ENCODE data around the gene MGAT4A.
"Not testable (repeated sequence)": the region's sequence is repeated elsewhere in the genome, so short reads cannot be mapped to it uniquely, and the experiment has no call there.

Gene MGAT4A

DNA sequence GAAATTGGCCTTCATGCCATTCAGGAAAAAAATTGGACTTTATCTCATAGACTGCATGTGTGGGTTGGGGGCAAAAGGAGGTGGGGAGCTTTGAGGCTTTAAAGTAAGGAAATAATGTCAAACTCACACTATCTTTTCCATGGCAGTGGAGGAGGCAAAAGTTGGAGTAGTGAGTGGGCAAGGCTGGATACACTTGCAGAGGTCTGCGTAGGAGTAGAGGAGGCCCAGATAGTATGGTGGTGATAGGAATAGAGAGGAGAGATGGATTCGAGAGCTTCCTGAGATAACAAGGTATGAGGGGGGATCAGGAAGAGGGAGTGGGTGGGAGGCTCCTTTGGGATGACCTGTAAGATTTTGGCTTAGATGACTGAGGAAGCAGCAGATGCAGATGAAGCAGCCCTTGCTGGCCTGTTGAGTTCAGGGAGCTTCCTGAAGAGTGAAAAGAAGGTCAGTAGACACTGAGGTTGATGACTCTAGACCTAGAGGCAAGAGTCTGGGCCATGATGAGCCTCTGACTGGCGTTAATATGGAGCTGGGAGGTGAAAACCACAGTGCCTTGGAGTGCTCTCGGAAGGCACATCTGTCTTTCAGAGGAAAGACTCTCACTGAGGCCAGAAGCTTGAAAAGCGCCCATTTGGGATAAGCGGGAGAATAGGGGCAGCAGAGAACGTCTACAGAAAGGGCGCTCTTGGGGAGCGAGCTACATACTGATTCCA lies 116.8 kb downstream of the MGAT4A start:
- peaks cover 61% of the 10 kb centered on the region for H3K4me1 Mint-ChIP-seq (ENCODE audit: low read depth)
- DNase-seq: no peak
- H3K36me3 Mint-ChIP-seq (ENCODE audit: low read depth): peaks cover 94% of the 10 kb centered on the region
- H3K27me3 Mint-ChIP-seq: no peaks in the 10 kb centered on the region
- H3K4me3 Mint-ChIP-seq: no peak overlapping the region
- no peaks in the 10 kb centered on the region for H3K9me3 Mint-ChIP-seq
- H3K27ac Mint-ChIP-seq: peak overlapping the region; percentile 66

DNA sequence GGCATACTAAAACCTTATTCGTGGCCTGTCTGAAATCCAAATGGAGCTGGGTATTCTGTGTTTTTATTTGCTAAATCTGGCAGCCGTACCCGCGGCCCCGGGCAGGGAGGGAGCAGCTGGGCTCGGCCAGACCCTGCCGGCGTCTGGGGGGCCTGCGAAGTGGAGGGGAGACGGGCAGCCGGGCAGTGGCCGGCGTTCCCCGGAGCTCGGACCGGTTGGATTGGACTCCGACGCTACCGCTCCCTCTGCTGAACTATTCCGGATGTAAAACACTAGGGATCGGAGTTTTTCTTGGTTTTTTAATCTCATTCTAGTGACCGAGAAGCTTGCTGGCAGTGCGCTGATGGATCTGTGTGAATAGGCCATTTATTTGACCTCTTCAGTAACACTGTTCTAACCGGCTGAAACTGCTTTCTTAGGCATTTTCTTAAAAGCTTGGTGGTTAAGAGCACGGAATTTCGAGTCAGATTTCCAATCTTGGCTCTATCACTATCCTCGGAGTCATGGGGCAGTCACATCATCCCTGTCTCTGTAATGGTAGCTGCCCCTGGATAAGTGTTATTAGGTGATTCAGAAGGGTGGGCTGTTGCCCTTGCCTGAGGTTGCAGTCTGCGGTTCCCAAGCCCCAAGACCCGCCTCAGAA lies 121.8 kb downstream of the MGAT4A start:
- Mint-ChIP-seq H3K4me1 (ENCODE audit: low read depth) (peaks cover 69% of the 10 kb centered on the region), H3K27me3 (no peaks in the 10 kb centered on the region), H3K36me3 (ENCODE audit: low read depth) (peaks cover 85% of the 10 kb centered on the region), H3K27ac (peak overlapping the region; percentile 96), H3K4me3 (peak overlapping the region; percentile 91), H3K9me3 (no peaks in the 10 kb centered on the region)
- DNase-seq: no peak

DNA sequence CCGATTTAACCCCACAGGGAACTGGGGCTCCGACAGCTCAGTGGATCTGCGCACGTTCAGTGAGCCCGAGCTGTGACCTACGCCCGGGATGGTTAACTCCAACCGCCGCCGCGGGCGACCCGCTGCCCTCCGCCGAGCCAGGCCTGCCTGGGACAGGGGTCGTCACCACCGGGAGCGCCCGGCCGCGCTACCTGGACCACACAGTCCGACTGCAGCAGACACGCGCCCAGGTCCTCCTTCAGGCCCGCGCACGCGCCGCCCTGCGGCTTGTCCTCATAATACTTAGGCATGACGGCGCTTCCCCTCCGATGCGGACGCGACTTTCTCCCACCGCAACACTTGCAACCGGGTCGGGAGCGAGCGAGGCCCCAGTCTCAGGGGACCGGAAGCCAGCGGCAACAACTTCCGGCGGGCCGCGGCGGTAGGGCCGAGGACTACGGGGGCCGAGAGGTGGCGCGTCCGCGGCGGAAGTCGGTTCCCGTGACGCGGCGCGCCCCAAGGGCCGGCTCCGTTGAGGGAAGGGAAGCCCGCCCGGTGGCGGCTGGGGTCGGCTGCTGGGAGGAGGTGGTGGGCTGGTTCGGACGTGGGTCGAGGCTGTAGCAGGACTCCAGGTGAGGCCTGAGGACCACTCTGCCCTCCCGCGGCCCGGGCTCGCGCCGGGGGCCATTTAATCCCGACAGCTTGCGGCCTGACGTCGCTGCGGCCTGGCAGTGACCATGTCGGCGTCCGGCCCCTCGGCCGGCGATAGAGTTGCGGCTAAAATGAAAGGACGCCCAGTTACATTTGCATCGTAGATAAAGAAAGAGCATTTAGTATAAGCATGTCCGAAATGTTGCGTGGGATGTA lies 122.6 kb downstream of the MGAT4A start, which contains the start of the genes COA5 and UNC50:
TSS of gene COA5 (minus strand) at position 397 of the 846 bp plus-strand sequence. CDS start at position 290, 107 bp downstream.
TSS of gene UNC50 (plus strand) at position 474 of the 846 bp plus-strand sequence. CDS start 1,171 bp downstream, outside the sequence.
- Mint-ChIP-seq H3K9me3 (no peaks in the 10 kb centered on the region), H3K27me3 (no peaks in the 10 kb centered on the region), H3K4me3 (peak within 1 kb of the TSS; percentile 91), H3K4me1 (ENCODE audit: low read depth) (peaks cover 65% of the 10 kb centered on the region), H3K27ac (peak within 1 kb of the TSS; percentile 96), H3K36me3 (ENCODE audit: low read depth) (peaks cover 85% of the 10 kb centered on the region)
- DNase-seq: peak; percentile 94

DNA sequence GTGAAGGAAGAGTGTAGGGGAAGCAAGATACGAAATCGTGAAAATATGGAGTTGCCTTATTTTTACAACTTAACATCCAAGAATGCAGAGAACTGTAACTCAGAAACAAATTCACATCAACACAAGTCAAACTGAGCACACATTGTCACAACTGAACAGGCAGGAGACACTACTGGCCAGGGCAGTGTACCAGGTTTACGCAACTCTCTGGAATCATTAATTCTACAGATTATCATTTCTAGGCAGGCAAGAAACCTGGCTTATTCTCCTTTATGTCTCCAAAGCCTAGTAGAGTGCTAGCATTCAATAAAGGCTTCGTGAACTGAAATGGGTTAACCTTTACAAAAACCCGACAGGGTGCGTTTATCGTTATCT lies 123.2 kb downstream of the MGAT4A start:
- H3K27me3 Mint-ChIP-seq: no peaks in the 10 kb centered on the region
- H3K9me3 Mint-ChIP-seq: no peaks in the 10 kb centered on the region
- DNase-seq: no peak
- peak overlapping the region; percentile 91 for H3K4me3 Mint-ChIP-seq
- H3K4me1 Mint-ChIP-seq (ENCODE audit: low read depth): peaks cover 64% of the 10 kb centered on the region
- H3K27ac Mint-ChIP-seq: peak overlapping the region; percentile 96
- peaks cover 85% of the 10 kb centered on the region for H3K36me3 Mint-ChIP-seq (ENCODE audit: low read depth)

DNA sequence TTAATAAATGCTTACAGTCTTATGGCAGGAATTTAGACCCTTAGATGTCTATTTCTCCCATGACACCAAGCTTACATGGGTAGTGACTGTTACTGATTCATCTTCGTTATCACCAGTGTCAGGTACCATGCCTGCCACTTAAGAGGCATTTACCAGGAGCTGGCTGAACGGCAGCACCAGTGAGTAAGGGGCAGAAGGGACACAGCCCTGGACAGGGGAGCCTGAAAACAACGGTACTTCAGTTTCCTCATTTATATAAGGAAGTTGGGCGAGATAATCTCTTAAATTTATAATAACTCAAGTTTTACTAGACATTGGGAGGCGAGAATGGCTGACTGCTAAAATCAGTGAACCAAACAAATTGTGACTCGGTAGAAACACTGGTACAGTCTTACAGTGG lies 123.8 kb downstream of the MGAT4A start:
- Mint-ChIP-seq H3K4me3 (peak overlapping the region; percentile 91), H3K4me1 (ENCODE audit: low read depth) (peaks cover 63% of the 10 kb centered on the region), H3K27me3 (no peaks in the 10 kb centered on the region), H3K36me3 (ENCODE audit: low read depth) (peaks cover 85% of the 10 kb centered on the region), H3K27ac (peak overlapping the region; percentile 96), H3K9me3 (no peaks in the 10 kb centered on the region)
- DNase-seq: no peak

DNA sequence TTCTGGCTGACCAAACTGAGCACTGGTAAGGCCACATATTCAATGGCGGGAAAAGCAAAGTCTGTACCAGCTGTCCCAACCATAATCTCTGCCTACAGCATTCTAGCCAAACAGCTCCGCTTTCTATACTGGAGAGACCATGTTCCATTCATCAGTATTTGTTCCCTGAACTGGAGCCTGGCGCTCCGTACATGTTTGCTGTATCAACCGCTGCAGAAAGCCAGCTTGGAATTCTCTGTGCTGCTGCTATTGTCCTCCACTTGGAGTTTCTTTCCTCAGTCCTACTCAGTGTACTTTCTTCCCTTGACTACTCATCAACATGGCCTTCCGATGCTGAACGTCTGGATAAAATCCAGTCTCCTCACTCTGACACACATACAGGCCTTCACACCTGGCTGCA lies 124.5 kb downstream of the MGAT4A start:
- Mint-ChIP-seq H3K4me3 (peak overlapping the region; percentile 91), H3K27ac (peak overlapping the region; percentile 96), H3K36me3 (ENCODE audit: low read depth) (peaks cover 86% of the 10 kb centered on the region), H3K27me3 (no peaks in the 10 kb centered on the region), H3K9me3 (no peaks in the 10 kb centered on the region), H3K4me1 (ENCODE audit: low read depth) (peaks cover 59% of the 10 kb centered on the region)
- DNase-seq: no peak

DNA sequence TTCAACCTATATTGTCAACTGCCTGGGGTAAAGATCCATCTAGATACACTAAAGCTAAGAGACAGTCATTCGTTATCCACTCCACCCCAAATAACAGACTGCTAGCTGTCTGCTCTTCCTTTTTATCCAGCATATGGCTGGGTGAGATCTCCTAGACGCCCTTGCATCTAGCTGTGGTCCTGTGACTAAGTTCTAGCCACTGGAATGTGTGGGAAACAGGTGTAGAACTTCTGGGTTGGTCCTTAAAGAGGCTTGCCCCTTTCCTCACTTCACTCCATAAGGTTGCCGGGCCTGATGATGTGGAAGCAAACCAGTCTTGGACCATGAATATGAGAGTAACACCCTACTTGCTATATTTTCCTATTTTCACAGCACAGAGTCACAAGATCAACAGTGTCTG lies 125.9 kb downstream of the MGAT4A start:
- H3K27ac Mint-ChIP-seq: peak overlapping the region; percentile 96
- peaks cover 45% of the 10 kb centered on the region for H3K4me1 Mint-ChIP-seq (ENCODE audit: low read depth)
- no peak overlapping the region for H3K4me3 Mint-ChIP-seq
- H3K36me3 Mint-ChIP-seq (ENCODE audit: low read depth): peaks cover 85% of the 10 kb centered on the region
- DNase-seq: no peak
- no peaks in the 10 kb centered on the region for H3K27me3 Mint-ChIP-seq
- H3K9me3 Mint-ChIP-seq: no peaks in the 10 kb centered on the region

DNA sequence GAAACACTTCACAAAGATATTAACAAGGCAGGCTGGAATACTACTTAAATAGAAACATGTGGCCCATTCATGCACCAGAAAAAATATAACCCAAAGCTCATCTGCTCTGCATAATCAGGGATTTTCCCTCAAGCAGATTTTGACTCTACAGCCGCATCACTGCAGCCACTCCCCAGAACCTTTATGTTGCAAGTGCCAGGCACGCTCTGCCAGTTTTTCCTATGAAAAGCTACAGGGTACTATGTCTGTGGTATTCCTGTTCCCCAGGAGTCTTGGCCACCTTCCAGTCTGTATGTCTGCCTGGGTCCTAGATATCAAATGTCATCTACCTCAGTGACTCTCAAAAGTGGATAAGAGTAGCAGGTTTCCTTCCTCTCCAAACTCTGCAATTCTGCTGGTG lies 126.4 kb downstream of the MGAT4A start:
- H3K27ac Mint-ChIP-seq: peak overlapping the region; percentile 96
- peaks cover 41% of the 10 kb centered on the region for H3K4me1 Mint-ChIP-seq (ENCODE audit: low read depth)

DNA sequence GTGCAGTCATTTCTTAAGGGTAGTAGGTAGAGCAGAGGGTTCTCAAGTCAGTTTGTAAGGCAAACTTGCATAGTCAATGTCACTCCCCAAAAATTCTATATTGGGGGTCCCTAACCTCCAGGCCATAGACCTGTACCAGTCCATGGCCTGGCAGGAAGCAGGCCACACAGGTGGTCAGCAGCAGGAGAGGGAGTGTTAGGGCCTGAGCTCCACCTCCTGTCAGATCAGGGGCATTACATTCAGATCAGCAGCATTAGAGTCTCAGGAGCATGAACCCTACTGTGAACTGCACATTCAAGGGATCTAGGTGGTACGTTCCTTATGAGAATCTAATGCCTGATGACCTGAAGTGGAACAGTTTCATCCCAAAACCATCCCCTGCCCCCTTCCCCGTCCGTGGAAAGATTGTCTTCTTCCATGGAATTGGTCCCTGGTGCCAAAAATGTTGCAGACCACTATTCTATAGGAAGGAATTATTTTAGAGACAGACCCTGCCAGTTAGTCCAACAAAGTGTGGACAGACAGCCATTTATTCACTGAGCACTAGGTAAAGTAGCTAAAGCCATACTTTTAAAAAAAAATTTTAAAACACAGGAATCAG lies 129.3 kb downstream of the MGAT4A start:
- H3K27me3 Mint-ChIP-seq: no peaks in the 10 kb centered on the region
- peaks cover 42% of the 10 kb centered on the region for H3K4me1 Mint-ChIP-seq (ENCODE audit: low read depth)
- no peak for DNase-seq
- no peak overlapping the region for H3K4me3 Mint-ChIP-seq
- H3K36me3 Mint-ChIP-seq (ENCODE audit: low read depth): peaks cover 89% of the 10 kb centered on the region
- H3K9me3 Mint-ChIP-seq: no peaks in the 10 kb centered on the region
- peak overlapping the region; percentile 76 for H3K27ac Mint-ChIP-seq

More for the DNA sequence above, 126.4 kb downstream of the MGAT4A start:
- DNase-seq: no peak
- Mint-ChIP-seq H3K4me3 (no peak overlapping the region), H3K36me3 (ENCODE audit: low read depth) (peaks cover 85% of the 10 kb centered on the region), H3K9me3 (no peaks in the 10 kb centered on the region), H3K27me3 (no peaks in the 10 kb centered on the region)

DNA sequence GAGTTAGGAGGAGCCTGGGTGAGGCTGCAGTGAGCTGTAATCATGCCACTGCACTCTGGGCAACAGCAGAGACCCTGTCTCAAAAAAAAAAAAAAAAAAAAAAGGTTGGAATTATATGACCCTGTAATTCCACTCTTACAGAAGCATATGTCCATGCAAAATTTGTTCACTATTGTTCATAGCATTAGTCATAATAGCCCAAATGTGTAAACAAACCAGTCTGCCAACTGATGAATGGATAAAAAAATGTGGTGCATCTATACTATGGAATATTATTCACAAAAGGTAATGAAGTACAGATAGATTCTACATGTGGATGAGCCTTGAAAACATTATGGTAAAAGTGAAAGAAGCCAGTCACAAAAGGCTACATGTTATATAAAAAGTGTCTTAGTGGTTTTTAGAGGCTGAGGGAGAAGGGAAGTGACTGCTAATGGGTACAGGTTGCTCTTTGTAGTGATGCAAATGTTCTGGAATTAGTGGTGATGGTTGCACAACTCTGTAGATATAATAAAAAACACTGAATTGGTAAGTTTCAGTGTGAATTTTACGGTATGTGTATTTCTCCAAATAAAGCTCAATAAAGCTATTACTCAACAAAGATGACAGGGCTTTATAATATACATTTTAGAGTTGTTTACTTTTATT lies 132.0 kb downstream of the MGAT4A start:
- H3K36me3 Mint-ChIP-seq (ENCODE audit: low read depth): peaks cover 91% of the 10 kb centered on the region
- H3K9me3 Mint-ChIP-seq: peaks cover 4% of the 10 kb centered on the region
- peaks cover 20% of the 10 kb centered on the region for H3K4me1 Mint-ChIP-seq (ENCODE audit: low read depth)
- no peak overlapping the region for H3K4me3 Mint-ChIP-seq
- DNase-seq: no peak
- peak overlapping the region; percentile 69 for H3K27ac Mint-ChIP-seq
- no peaks in the 10 kb centered on the region for H3K27me3 Mint-ChIP-seq

DNA sequence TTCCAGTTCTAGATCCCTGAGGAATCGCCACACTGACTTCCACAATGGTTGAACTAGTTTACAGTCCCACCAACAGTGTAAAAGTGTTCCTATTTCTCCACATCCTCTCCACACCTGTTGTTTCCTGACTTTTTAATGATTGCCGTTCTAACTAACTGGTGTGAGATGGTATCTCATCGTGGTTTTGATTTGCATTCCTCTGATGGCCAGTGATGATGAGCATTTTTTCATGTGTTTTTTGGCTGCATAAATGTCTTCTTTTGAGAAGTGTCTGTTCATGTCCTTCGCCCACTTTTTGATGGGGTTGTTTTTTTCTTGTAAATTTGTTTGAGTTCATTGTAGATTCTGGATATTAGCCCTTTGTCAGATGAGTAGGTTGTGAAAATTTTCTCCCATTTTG lies 136.3 kb downstream of the MGAT4A start:
- H3K9me3 Mint-ChIP-seq, H3K27me3 Mint-ChIP-seq, DNase-seq, H3K4me3 Mint-ChIP-seq: not testable (repeated sequence)
- Mint-ChIP-seq H3K4me1 (ENCODE audit: low read depth) (peaks cover 18% of the 10 kb centered on the region), H3K36me3 (ENCODE audit: low read depth) (peaks cover 89% of the 10 kb centered on the region), H3K27ac (peak overlapping the region; percentile 44)

DNA sequence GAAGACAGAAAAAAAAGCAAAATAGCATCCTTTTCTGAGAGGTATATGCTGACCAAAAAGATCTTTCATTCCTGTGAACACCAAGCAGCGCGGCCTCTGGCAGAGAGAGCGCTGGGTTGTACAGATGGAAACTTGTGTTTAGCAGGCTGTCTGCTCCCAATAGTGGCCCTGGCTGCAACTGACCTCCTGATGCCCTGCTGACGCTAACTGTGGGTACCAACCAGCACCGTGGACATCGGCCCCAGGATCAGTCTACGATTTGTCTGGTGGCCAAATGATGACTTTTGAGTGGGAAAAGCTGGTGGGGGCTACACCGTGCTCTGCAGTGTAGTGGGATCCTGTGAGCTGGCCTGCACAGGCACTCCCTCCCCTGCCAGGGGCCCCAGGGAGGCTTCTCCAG lies 138.4 kb downstream of the MGAT4A start:
- no peaks in the 10 kb centered on the region for H3K27me3 Mint-ChIP-seq
- H3K4me3 Mint-ChIP-seq: no peak overlapping the region
- peaks cover 14% of the 10 kb centered on the region for H3K4me1 Mint-ChIP-seq (ENCODE audit: low read depth)
- H3K36me3 Mint-ChIP-seq (ENCODE audit: low read depth): peaks cover 89% of the 10 kb centered on the region
- H3K27ac Mint-ChIP-seq: peak overlapping the region; percentile 73
- DNase-seq: no peak
- H3K9me3 Mint-ChIP-seq: peaks cover 6% of the 10 kb centered on the region

DNA sequence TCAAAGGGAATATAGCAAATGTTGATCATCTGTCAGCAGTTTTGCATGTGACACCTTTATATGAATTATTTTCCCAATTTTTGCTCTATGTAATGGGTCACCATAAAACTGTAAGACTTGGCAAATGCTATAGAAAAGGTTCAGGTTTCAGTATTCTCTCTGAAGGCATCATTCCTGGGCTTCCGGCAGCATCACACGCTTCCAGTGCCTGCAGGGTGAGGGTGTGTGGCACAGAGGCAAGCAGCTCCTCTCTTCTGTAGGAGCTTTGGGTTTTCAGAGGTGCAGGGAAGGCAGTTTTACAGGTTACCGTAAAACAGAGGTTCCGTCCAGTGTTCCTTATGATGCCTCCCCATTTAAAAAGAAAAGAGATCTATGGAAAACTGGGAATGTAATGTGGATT lies 141.4 kb downstream of the MGAT4A start:
- DNase-seq: no peak
- Mint-ChIP-seq H3K27ac (peak overlapping the region; percentile 74), H3K4me1 (ENCODE audit: low read depth) (peaks cover 8% of the 10 kb centered on the region), H3K4me3 (no peak overlapping the region), H3K9me3 (peaks cover 4% of the 10 kb centered on the region), H3K36me3 (ENCODE audit: low read depth) (peaks cover 91% of the 10 kb centered on the region), H3K27me3 (no peaks in the 10 kb centered on the region)
